HG03432 (cell line): ENCODE measurements around the gene HYAL2.
A peak's percentile ranks its signal among the peaks of the same experiment; 100 is the strongest.

ENCODE experiments used
- ATAC-seq: cut with Tn5 transposase; IDR thresholded peaks from one replicate; pipeline ENCODE4 v1.9.1; 2021; ENCODE audit warnings: mild to moderate bottlenecking, moderate library complexity; ENCODE audit not compliant: unreplicated experiment

HYAL2 gene

GRCh38 chr3:50322386-50323091, at the start of gene HYAL2:
TSS of gene HYAL2 (minus strand) at chr3:50322745. CDS start at chr3:50320489, 2,256 bp downstream.
- ATAC-seq = no peak

GRCh38 chr3:50371133-50371685, 48.7 kb upstream of the HYAL2 start:
- no peak for ATAC-seq

GRCh38 chr3:50370594-50370993, 48.0 kb upstream of the HYAL2 start:
- ATAC-seq = no peak

GRCh38 chr3:50369012-50369670, 46.6 kb upstream of the HYAL2 start:
- ATAC-seq = no peak

- no peak for ATAC-seq
Observed at GRCh38 chr3:50365842-50366220, 43.3 kb upstream of the HYAL2 start.

GRCh38 chr3:50365080-50365841, 42.7 kb upstream of the HYAL2 start:
- peak; percentile 80 for ATAC-seq

GRCh38 chr3:50364573-50365079, 42.1 kb upstream of the HYAL2 start:
- peak; percentile 13 for ATAC-seq

- peak; percentile 8 for ATAC-seq
Observed at GRCh38 chr3:50359760-50360110, 37.2 kb upstream of the HYAL2 start.

- peak; percentile 97 for ATAC-seq
Observed at GRCh38 chr3:50358911-50359759, 36.6 kb upstream of the HYAL2 start, which contains the start of gene TMEM115. TSS of gene TMEM115 (minus strand) at chr3:50359521. CDS start at chr3:50359063, 458 bp downstream.

- ATAC-seq = no peak
Observed at GRCh38 chr3:50358355-50358910, 35.9 kb upstream of the HYAL2 start.

GRCh38 chr3:50357481-50357880, 34.9 kb upstream of the HYAL2 start:
- no peak for ATAC-seq

- ATAC-seq = no peak
Observed at GRCh38 chr3:50356553-50356952, 34.0 kb upstream of the HYAL2 start.

- no peak for ATAC-seq
Observed at GRCh38 chr3:50355829-50356552, 33.4 kb upstream of the HYAL2 start.

GRCh38 chr3:50354850-50355249, 32.3 kb upstream of the HYAL2 start:
- no peak for ATAC-seq

- ATAC-seq = no peak
Observed at GRCh38 chr3:50354186-50354764, 31.7 kb upstream of the HYAL2 start.

- no peak for ATAC-seq
Observed at GRCh38 chr3:50353245-50354004, 30.9 kb upstream of the HYAL2 start.

GRCh38 chr3:50352781-50353180, 30.2 kb upstream of the HYAL2 start:
- no peak for ATAC-seq

- peak; percentile 1 for ATAC-seq
Observed at GRCh38 chr3:50351323-50351697, 28.8 kb upstream of the HYAL2 start.
